Stimulated activated naive CD8-positive, alpha-beta T cell treated with anti-CD3 and anti-CD28 coated beads, Interleukin-15, Interleukin-2, amounts not matched to agents 100 ng/mL and 50 ng/mL, for 24 hours (primary cell): ENCODE measurements around the gene TNIK.
A peak's percentile ranks its signal among the peaks of the same experiment; 100 is the strongest.

Experiments
- H3K27ac Mint-ChIP-seq: one replicate; pipeline ENCODE4 v1.8.0; 2021; ENCODE audit warnings: mild to moderate bottlenecking, mixed read lengths
- H3K27me3 Mint-ChIP-seq: one replicate; pipeline ENCODE4 v1.8.0; 2021; ENCODE audit warnings: mixed read lengths
- H3K36me3 Mint-ChIP-seq: one replicate; pipeline ENCODE4 v1.8.0; 2021; ENCODE audit warnings: low read depth, mixed read lengths
- H3K4me1 Mint-ChIP-seq: one replicate; pipeline ENCODE4 v1.8.0; 2021; ENCODE audit warnings: low read depth, mixed read lengths
- H3K4me3 Mint-ChIP-seq: one replicate; pipeline ENCODE4 v1.8.0; 2021; ENCODE audit warnings: mild to moderate bottlenecking, mixed read lengths
- H3K9me3 Mint-ChIP-seq: one replicate; pipeline ENCODE4 v1.8.0; 2021; ENCODE audit warnings: mixed read lengths

The TNIK gene

GRCh38 chr3:171173736-171174135, 286.5 kb downstream of the TNIK start:
- no peak overlapping the region for H3K27ac Mint-ChIP-seq
- peaks cover 5% of the 10 kb centered on the region for H3K4me1 Mint-ChIP-seq
- no peaks in the 10 kb centered on the region for H3K9me3 Mint-ChIP-seq
- no peak overlapping the region for H3K4me3 Mint-ChIP-seq
- H3K36me3 Mint-ChIP-seq = peaks cover 37% of the 10 kb centered on the region
- H3K27me3 Mint-ChIP-seq = no peaks in the 10 kb centered on the region

- Mint-ChIP-seq H3K36me3 (peaks cover 41% of the 10 kb centered on the region), H3K27ac (no peak overlapping the region), H3K9me3 (no peaks in the 10 kb centered on the region), H3K4me3 (no peak overlapping the region), H3K4me1 (peaks cover under 1% of the 10 kb centered on the region), H3K27me3 (no peaks in the 10 kb centered on the region)
These were observed 288.1 kb downstream of the TNIK start for GRCh38 chr3:171172070-171172469.

GRCh38 chr3:171169866-171170265, 290.3 kb downstream of the TNIK start:
- Mint-ChIP-seq H3K36me3 (peaks cover 49% of the 10 kb centered on the region), H3K27ac (no peak overlapping the region), H3K4me3 (no peak overlapping the region), H3K9me3 (no peaks in the 10 kb centered on the region), H3K27me3 (no peaks in the 10 kb centered on the region), H3K4me1 (peaks cover 19% of the 10 kb centered on the region)

GRCh38 chr3:171169443-171169842, 290.8 kb downstream of the TNIK start:
- Mint-ChIP-seq H3K27ac (no peak overlapping the region), H3K27me3 (no peaks in the 10 kb centered on the region), H3K4me1 (peaks cover 19% of the 10 kb centered on the region), H3K9me3 (no peaks in the 10 kb centered on the region), H3K4me3 (no peak overlapping the region), H3K36me3 (peaks cover 48% of the 10 kb centered on the region)

- H3K36me3 Mint-ChIP-seq = peaks cover 51% of the 10 kb centered on the region
- H3K4me1 Mint-ChIP-seq = peaks cover 19% of the 10 kb centered on the region
- H3K9me3 Mint-ChIP-seq = no peaks in the 10 kb centered on the region
- H3K27me3 Mint-ChIP-seq = no peaks in the 10 kb centered on the region
- H3K27ac Mint-ChIP-seq = no peak overlapping the region
- H3K4me3 Mint-ChIP-seq = no peak overlapping the region
These were observed 291.7 kb downstream of the TNIK start for GRCh38 chr3:171168551-171168950.

- H3K27me3 Mint-ChIP-seq = no peaks in the 10 kb centered on the region
- no peaks in the 10 kb centered on the region for H3K9me3 Mint-ChIP-seq
- H3K4me1 Mint-ChIP-seq = peaks cover 19% of the 10 kb centered on the region
- H3K4me3 Mint-ChIP-seq = no peak overlapping the region
- H3K36me3 Mint-ChIP-seq = peaks cover 51% of the 10 kb centered on the region
- no peak overlapping the region for H3K27ac Mint-ChIP-seq
These were observed 292.1 kb downstream of the TNIK start for GRCh38 chr3:171168086-171168485.

GRCh38 chr3:171165983-171166382, 294.2 kb downstream of the TNIK start:
- H3K27me3 Mint-ChIP-seq = no peaks in the 10 kb centered on the region
- H3K4me3 Mint-ChIP-seq = peak overlapping the region; percentile 31
- H3K36me3 Mint-ChIP-seq = peaks cover 48% of the 10 kb centered on the region
- H3K4me1 Mint-ChIP-seq = peaks cover 19% of the 10 kb centered on the region
- no peaks in the 10 kb centered on the region for H3K9me3 Mint-ChIP-seq
- H3K27ac Mint-ChIP-seq = peak overlapping the region; percentile 76

GRCh38 chr3:171165499-171165921, 294.7 kb downstream of the TNIK start:
- Mint-ChIP-seq H3K27me3 (no peaks in the 10 kb centered on the region), H3K4me3 (peak overlapping the region; percentile 31), H3K9me3 (no peaks in the 10 kb centered on the region), H3K36me3 (peaks cover 50% of the 10 kb centered on the region), H3K27ac (peak overlapping the region; percentile 76), H3K4me1 (peaks cover 19% of the 10 kb centered on the region)

GRCh38 chr3:171164067-171164465, 296.1 kb downstream of the TNIK start:
- no peaks in the 10 kb centered on the region for H3K9me3 Mint-ChIP-seq
- H3K27ac Mint-ChIP-seq = no peak overlapping the region
- H3K4me1 Mint-ChIP-seq = peaks cover 19% of the 10 kb centered on the region
- H3K27me3 Mint-ChIP-seq = no peaks in the 10 kb centered on the region
- H3K36me3 Mint-ChIP-seq = peaks cover 63% of the 10 kb centered on the region
- H3K4me3 Mint-ChIP-seq = no peak overlapping the region

GRCh38 chr3:171163101-171164066, 296.8 kb downstream of the TNIK start:
- Mint-ChIP-seq H3K27ac (no peak overlapping the region), H3K4me3 (no peak overlapping the region), H3K36me3 (peaks cover 69% of the 10 kb centered on the region), H3K4me1 (peaks cover 19% of the 10 kb centered on the region), H3K27me3 (no peaks in the 10 kb centered on the region), H3K9me3 (no peaks in the 10 kb centered on the region)

GRCh38 chr3:171160325-171160724, 299.9 kb downstream of the TNIK start:
- H3K9me3 Mint-ChIP-seq = no peaks in the 10 kb centered on the region
- no peak overlapping the region for H3K4me3 Mint-ChIP-seq
- H3K4me1 Mint-ChIP-seq = peaks cover under 1% of the 10 kb centered on the region
- no peak overlapping the region for H3K27ac Mint-ChIP-seq
- no peaks in the 10 kb centered on the region for H3K27me3 Mint-ChIP-seq
- H3K36me3 Mint-ChIP-seq = peaks cover 50% of the 10 kb centered on the region

GRCh38 chr3:171159822-171160157, 300.4 kb downstream of the TNIK start:
- no peaks in the 10 kb centered on the region for H3K9me3 Mint-ChIP-seq
- no peak overlapping the region for H3K27ac Mint-ChIP-seq
- no peak overlapping the region for H3K4me3 Mint-ChIP-seq
- H3K36me3 Mint-ChIP-seq = peaks cover 53% of the 10 kb centered on the region
- no peaks in the 10 kb centered on the region for H3K27me3 Mint-ChIP-seq
- no peaks in the 10 kb centered on the region for H3K4me1 Mint-ChIP-seq

GRCh38 chr3:171159024-171159821, 301.0 kb downstream of the TNIK start:
- Mint-ChIP-seq H3K27ac (no peak overlapping the region), H3K4me1 (no peaks in the 10 kb centered on the region), H3K9me3 (no peaks in the 10 kb centered on the region), H3K4me3 (no peak overlapping the region), H3K27me3 (no peaks in the 10 kb centered on the region), H3K36me3 (peaks cover 48% of the 10 kb centered on the region)

GRCh38 chr3:171157980-171158379, 302.2 kb downstream of the TNIK start:
- H3K27me3 Mint-ChIP-seq = no peaks in the 10 kb centered on the region
- no peaks in the 10 kb centered on the region for H3K9me3 Mint-ChIP-seq
- no peaks in the 10 kb centered on the region for H3K4me1 Mint-ChIP-seq
- H3K27ac Mint-ChIP-seq = no peak overlapping the region
- peaks cover 38% of the 10 kb centered on the region for H3K36me3 Mint-ChIP-seq
- H3K4me3 Mint-ChIP-seq = no peak overlapping the region

GRCh38 chr3:171157286-171157685, 302.9 kb downstream of the TNIK start:
- H3K27me3 Mint-ChIP-seq = no peaks in the 10 kb centered on the region
- no peak overlapping the region for H3K4me3 Mint-ChIP-seq
- peaks cover 32% of the 10 kb centered on the region for H3K36me3 Mint-ChIP-seq
- H3K9me3 Mint-ChIP-seq = no peaks in the 10 kb centered on the region
- no peaks in the 10 kb centered on the region for H3K4me1 Mint-ChIP-seq
- no peak overlapping the region for H3K27ac Mint-ChIP-seq
